SU-DHL-6 (cell line): ENCODE measurements around the gene TRPM8.

Experiments used
- EZH2phosphoT487 ChIP-seq: fragments of 200-600 bp; sonication (generic), shearing (Covaris generic); conservative IDR thresholded peaks from 2 replicates; pipeline ENCODE4 v1.6.1; 2018; ENCODE audit warnings: mild to moderate bottlenecking, antibody characterized with exemption, low read length, moderate library complexity, mixed read lengths
- TF ChIP-seq, protein P1 (sequence below): fragments of 200-600 bp; sonication (generic); IDR thresholded peaks from one replicate; pipeline ENCODE4 v1.5.1; 2017; ENCODE audit warnings: antibody characterized with exemption, mild to moderate bottlenecking, low read length, moderate library complexity; ENCODE audit not compliant: insufficient read depth, poor library complexity, severe bottlenecking

DNA sequence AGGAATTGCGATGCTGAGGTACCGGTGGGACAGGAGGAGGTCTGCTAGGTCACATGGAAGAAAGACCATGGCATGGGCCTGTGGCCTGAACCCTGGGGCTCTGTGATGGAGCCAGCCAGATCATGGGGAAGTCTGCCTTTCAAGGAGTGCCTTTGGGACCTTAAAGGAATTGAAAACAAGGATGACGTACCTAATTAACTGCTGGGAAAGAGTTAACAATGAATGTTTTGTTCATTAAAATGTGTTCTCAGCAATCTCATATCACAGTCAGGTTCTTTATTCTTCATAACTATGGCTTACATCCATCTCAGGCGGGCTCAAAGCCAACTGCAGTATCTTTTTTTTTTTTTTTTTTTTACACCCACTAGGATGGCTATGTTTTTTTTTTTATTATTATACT, 25.6 kb downstream of the TRPM8 start:
- TF ChIP-seq, protein P1, sequence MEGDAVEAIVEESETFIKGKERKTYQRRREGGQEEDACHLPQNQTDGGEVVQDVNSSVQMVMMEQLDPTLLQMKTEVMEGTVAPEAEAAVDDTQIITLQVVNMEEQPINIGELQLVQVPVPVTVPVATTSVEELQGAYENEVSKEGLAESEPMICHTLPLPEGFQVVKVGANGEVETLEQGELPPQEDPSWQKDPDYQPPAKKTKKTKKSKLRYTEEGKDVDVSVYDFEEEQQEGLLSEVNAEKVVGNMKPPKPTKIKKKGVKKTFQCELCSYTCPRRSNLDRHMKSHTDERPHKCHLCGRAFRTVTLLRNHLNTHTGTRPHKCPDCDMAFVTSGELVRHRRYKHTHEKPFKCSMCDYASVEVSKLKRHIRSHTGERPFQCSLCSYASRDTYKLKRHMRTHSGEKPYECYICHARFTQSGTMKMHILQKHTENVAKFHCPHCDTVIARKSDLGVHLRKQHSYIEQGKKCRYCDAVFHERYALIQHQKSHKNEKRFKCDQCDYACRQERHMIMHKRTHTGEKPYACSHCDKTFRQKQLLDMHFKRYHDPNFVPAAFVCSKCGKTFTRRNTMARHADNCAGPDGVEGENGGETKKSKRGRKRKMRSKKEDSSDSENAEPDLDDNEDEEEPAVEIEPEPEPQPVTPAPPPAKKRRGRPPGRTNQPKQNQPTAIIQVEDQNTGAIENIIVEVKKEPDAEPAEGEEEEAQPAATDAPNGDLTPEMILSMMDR = no peak
- TF ChIP-seq EZH2phosphoT487 = no peak
